GM18867 (cell line): ENCODE measurements around the gene METTL4.

Experiments
- ATAC-seq: cut with Tn5 transposase; IDR thresholded peaks from one replicate; pipeline ENCODE4 v1.9.1; 2021; ENCODE audit warnings: mild to moderate bottlenecking, moderate library complexity; ENCODE audit not compliant: unreplicated experiment

The METTL4 gene, protein sequence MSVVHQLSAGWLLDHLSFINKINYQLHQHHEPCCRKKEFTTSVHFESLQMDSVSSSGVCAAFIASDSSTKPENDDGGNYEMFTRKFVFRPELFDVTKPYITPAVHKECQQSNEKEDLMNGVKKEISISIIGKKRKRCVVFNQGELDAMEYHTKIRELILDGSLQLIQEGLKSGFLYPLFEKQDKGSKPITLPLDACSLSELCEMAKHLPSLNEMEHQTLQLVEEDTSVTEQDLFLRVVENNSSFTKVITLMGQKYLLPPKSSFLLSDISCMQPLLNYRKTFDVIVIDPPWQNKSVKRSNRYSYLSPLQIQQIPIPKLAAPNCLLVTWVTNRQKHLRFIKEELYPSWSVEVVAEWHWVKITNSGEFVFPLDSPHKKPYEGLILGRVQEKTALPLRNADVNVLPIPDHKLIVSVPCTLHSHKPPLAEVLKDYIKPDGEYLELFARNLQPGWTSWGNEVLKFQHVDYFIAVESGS

DNA sequence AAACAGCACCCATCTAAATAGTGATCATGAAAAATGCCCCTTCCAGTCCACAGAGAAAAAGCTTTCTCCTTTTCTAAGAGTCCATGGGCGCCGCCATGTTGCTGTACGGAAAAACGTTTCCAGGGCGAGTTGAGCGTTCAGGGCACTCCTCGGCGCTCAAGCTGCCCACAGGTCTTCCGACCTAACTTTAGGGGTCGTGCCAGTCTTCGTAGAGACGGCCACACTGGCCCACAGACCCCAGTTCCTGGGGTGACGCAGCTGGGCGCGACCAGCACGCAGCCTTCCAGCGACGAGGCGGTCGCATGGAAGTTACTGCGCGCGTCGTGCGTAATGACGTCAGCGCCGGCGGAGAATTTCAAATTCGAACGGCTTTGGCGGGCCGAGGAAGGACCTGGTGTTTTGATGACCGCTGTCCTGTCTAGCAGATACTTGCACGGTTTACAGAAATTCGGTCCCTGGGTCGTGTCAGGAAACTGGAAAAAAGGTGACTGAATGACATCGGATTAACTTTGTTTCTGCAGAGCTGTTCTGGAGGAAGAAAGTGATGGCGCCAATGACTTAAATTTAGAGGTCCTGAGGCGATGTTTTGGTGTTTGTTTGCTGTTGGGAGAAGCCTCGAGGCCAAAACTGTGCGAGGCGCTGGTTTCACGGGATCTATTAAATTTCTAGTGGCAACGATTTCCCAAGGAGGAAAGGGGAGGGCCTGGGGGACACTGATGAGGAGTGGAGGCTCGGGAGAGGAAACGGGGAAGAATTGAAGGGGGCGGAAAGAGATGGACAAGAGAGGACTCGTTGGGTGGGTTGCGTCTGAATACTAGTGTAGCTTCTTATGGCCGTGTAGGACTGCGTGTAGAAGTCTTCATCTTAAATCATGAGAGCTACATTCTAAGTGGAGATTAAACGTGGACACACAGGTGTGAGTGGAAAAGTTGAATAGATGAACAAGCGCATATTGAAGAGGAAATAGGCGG lies at the start of gene METTL4, which contains the start of gene NDC80:
TSS of gene METTL4 (minus strand) at position 306 of the 971 bp plus-strand sequence. CDS start 4,289 bp downstream, outside the sequence.
TSS of gene NDC80 (plus strand) at position 358 of the 971 bp plus-strand sequence. CDS start 1,429 bp downstream, outside the sequence.
- peak; percentile 73 for ATAC-seq

DNA sequence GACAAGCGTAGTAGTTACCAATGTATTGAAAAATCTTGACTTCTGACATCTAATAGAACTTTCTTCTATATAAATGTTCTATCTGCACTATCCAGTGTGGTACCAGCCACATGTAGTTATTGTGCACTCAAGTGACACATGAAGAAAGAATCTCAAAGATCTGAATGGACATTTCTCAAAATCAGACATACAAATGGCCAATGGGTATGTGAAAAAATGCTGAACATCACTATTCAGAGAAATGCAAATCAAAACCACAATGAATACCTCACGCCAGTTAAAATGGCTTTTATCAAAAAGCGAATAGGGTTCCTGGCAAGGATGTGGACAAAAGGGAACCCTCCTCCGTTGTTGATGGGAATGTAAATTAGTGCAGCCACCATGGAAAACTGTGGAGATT lies 46.7 kb upstream of the METTL4 start:
- ATAC-seq, result no peak

DNA sequence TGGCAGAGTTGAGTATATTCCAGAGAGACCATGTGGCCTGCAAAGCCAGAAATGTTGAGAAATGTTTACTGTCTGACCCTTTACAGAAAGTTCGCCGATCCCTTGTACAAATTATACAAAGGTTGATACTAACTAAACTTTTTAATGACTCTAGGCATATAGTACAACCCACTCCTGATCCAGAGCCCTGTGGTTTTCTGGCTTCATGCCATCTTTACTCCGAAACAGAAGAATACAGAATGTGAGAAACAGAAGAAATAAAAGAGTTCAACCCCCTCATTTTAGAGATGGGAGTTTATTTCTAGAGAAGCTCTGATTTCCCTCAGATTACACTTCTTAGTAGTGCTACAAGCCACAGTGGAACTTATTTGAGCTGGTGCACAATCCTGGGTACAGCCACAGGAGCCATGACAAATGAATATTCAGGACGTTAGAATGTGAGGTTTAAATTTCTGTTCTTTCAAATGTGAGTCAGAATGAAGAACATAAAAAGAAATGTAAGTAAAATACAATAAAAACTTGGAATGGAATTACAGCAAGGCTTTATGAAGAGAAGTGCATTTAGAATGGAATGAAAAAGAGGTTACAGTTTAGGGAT lies 46.2 kb upstream of the METTL4 start:
- ATAC-seq, result no peak

DNA sequence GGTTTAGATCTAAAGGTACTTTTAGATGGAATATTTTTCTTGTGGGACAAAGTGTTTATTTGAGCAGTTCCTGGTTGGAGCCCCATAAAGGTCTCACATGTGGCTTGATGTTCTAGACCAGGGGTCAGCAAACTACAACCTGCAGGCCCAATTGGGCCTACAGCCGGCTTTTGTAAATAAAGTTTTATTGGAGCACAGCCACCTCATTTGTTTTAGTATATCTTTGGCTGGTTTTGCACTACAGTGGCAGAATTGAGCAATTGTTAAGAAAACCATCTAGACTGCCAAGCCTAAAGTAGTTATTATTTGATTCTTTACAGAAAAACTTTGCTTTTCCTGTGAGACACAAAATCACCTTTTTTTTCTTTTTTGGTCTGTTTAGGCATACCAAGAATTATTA lies 41.7 kb upstream of the METTL4 start:
- no peak for ATAC-seq

DNA sequence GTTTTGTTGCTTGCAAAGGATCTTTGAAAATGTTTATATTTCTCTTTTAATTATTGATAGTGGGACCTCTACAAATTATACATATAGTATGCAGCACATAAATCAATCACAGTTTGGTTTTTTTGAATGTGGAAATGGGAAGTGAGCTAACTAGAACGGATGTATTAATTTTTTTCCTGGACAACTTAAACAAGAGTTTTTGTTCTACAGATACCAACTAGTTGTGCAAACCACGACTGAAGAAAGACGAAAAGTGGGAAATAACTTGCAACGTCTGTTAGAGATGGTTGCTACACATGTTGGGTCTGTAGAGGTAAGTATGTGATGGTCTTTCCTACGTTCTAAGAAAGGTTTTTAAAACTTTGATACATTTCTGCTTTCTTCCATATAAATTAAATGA lies 39.2 kb upstream of the METTL4 start:
- ATAC-seq, result no peak

DNA sequence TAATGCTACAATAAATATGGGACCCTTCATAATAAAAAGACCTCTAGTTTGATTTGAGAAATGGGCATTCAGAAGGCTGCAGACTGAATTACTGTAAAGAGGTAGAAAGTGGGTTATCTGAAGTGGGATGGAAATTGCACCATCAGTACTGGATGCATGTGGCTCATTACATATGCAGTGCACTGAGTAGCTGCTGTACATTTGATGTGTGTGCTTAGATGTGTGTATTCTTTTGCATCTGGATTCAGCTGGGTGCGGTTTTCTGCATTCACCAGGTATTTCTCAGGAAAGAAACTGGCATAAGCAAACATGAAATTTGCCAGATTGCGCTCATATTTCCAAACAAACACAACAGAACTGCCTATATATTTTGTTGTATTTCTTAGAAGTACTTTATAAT lies 38.3 kb upstream of the METTL4 start:
- ATAC-seq, result no peak

DNA sequence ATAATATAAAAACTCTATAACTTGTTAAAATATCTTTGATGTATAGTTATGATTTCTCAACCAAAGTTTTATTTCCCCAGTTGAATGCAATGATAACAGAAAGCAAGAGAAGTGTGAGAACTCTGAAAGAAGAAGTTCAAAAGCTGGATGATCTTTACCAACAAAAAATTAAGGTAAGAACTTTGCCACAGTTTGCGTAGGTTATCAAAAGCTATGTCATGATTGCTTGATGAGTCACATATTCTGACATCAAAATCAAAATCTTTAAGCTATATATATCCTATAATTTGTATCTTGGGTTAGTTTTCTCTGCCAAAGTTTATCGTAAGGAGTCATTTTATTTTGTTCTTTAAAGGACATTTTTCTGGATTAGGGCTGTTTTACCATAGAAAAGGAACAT lies 35.0 kb upstream of the METTL4 start:
- no peak for ATAC-seq

DNA sequence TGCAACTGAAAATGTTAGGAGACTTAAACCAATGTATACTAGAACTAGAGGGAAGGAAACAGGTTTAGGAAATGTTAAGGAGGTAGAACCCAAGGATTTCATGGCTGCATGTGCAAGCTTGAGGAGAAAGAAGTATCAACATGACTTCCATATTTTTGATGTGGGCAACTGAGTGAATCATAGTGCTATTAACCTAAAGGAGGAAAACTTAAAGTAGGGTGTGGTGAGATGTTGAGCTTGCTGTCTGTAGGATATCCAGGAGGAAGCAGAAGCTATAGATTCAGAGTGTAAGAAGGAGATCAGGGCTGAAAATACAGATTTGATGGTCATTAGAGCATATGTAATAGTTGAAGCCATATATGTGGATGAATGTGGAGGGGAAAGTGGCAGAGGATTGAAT lies 31.5 kb upstream of the METTL4 start:
- no peak for ATAC-seq

DNA sequence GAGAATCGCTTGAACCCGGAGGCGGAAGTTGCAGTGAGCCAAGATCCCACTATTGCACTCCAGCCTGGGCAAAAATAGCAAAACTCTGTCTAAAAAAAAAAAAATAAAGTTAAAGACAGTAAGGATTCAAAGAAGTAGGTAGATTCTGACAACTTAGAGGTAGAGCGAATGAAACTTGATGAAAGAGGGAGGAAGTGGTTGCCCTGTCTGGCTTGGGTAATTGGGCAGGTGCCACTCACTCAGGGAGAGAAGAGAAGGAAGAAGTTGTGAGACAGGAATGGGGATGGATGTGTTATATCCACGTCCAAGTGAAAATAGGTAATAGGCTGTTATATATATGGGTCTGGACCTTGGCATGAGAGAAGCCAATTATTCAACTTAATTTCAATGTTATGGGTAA lies 26.3 kb upstream of the METTL4 start:
- no peak for ATAC-seq

DNA sequence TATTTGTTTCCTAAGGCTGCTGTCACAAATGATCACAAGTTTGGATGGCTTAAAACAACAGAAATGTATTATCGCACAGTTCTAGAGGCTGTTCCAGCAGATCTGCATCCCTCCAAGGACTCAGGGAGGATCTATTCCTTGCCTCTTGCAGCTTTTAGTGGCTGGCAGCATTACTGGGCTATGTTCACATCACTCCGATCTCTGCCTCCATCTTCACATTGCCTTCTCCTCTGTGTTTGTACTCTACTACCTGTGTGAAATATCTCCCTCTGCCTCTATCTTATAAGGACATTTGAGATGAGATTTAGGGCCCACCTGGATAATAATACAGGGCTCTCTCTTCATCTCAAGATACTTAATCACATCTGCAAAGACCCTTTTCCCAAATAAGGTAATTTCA lies 19.0 kb upstream of the METTL4 start:
- ATAC-seq, result no peak

DNA sequence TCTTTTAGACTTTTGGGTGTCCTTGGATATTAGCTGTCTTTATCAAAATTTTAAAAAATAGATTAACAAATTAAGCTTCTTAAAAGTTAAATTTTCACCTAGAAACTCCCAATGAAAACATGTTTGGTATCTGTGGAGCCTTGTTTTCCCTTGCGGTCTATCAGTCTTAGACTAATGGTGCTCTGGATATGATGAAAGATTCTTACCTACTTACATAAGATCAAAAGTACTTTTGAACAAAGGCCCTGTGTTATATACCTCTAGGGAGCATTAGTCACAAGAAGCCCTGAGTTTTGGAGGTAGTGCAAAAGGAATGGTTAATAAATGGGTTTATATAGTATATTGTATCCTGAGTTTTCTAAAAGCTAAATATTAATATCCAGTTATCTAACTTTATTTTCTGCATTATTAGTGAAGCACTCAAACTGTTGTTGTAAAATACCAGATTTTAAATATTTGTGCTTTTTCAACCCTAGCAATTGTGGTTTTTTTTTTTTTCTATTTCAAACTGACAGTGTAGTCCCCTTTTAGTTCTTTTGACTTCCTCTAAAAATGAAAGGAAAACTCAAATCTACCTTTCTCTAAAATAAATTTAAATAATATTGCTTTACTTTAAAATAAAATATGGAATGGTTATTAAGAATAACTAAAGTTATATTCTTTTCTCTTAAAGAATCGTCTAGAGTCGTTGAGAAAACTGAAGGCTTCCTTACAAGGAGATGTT lies 18.2 kb upstream of the METTL4 start:
- no peak for ATAC-seq

DNA sequence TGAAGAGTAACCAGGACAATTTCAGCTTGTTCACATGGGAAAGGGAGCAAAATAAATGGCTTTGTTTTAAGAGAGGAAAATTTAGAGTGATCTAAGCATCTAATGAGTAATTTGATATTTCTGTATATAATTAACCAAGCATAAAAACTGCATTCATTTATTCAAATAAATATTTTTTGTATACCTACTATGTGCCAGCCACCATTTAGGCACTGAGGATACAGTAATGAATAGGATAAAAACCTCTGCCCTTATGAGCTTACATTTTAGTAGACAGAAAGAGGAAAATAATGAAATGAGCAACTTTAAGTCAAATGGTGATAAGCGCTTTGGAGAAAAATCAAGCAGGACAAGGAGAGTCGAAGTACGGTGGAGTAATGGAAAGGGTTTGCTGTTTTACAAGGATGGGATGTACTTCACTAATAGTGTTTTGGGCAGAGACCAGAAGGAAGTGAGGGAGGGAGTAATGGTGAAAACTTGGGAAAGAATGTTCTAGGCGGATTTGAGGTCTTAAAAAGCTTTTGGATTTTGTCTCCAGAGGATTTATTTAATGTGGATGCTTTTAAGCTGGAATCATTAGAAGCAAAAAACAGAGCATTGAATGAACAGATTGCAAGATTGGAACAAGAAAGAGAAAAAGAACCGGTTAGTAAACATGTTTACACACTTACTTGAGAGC lies 17.5 kb upstream of the METTL4 start:
- no peak for ATAC-seq

DNA sequence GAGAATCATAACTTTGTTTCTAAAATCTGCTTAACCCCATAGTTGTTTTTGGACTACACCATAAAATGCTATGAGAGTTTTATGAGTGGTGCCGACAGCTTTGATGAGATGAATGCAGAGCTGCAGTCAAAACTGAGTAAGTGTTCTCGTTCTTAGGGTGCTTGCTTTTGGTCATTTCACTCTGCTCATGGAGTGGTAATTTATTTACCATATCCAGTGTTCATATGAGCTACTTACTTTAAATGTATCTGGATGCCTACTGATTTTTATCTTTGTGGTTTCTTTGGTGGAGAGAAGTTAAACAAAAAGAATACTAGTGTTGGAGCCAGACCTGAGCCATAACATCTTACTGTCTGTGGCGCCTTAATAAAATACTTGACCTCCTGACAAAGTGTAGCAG lies 16.5 kb upstream of the METTL4 start:
- ATAC-seq, result no peak

DNA sequence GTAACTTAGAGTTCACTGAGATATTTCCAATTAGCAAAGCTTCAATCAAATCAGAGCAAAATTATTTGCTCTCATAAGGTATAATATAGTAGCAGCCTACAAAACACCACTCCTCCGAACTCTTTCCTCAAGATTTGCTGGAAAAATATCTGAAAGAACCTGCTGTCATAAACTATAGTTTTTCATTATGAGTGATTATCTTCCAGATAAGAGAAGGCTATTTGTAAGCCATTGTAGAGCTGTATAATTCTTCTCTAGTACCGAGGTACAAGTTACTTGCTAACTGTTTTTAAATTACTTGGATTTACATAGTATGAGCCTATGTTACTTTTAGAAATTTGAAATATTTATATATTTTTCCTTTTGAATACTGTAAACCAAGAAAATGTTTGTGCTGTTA lies 2.1 kb upstream of the METTL4 start:
- ATAC-seq, result no peak

DNA sequence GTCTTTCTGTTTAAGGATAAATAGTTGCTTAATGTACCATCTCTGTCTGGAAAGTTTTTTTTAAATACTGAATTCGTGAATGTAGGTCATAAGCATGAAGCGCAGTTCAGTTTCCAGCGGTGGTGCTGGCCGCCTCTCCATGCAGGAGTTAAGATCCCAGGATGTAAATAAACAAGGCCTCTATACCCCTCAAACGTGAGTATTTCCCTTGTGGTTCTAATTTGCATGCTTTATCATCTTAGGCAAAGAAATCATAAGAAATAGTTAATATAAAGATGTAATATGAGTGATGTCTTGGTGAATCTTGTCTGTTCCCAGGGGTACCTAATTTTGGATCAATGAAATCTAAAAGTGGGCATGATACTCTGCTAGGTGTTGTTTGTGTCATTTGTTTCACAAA lies 1.6 kb upstream of the METTL4 start:
- ATAC-seq, result no peak

DNA sequence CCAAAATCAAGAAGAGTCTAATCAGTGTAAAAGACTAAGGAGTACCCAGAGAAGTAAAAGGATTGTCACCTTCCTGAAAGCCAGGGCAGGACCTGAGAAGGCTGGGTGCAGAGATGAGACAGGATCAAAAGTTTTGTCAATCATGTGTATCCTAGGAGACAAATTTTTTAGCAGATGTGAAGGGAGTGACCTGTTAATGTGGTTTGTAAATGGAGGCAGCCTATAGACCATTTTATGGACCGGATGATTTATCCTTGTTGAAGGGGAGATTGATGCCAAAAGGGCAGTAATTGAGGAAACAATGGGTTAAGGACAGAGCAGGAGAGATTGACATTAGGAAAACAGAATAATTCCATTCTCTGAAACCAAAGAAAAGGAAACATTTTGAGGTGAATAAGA lies 865 bp upstream of the METTL4 start:
- ATAC-seq, result peak; percentile 18

DNA sequence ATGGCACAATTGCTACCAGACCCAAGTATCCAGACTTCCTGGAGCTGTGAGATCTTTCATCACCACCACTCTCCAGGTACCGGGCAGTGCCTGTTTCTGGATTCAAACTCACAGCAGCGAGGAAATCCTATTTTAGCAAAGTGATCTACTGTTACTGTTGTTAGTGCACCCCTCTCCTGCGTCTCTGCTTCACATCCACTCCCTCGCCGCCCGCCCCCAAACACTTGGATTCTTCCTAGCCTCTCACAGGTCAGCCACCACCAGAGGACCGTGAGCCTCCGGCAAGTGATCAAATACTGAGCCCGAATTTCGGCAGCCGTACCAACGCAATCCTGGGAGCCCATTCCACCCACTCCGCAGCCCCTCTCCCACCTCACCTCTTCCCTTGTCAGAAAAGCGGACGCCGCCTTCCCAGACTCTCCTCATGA lies 519 bp downstream of the METTL4 start:
- ATAC-seq, result peak; percentile 47

DNA sequence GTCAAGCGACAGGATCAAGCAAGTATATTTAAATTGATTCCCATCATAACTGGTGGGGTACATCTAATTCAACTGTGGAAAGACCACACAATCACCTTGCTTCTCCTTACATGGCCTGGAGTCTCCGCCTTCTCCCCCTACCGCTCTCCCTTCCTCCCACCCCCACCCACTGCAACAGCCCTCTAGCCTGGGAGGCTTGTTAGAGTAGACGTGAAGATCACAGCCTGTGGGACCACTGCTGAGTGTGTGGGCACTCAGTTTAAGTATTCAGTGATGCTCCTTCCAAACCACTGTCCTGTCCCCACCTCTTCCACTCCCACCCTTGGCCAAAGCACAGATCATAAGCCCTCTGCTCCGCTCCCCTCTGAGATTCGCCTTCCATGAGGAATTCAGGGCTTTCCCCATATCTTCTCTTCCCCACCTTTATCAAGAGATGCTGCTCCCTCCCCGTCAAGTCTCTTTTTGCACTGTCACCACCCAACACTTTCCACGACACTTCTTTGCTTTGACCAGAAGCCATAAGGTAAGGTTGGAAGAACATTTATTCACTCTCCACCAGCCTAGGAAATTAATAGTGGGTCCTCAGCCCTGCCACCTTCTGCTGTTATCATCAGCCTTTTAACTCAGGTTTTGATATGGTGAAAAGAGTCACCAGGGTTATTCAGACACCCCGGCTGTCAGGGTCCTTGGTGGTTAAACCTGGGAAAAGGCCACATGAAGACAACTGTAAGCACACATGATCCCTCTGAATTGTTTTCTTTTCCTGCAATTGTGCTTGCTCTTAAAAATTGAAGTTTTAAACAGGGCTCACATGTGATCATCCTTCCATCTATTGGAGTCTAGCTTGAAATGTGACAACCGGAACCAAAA lies 1.7 kb downstream of the METTL4 start:
- no peak for ATAC-seq

DNA sequence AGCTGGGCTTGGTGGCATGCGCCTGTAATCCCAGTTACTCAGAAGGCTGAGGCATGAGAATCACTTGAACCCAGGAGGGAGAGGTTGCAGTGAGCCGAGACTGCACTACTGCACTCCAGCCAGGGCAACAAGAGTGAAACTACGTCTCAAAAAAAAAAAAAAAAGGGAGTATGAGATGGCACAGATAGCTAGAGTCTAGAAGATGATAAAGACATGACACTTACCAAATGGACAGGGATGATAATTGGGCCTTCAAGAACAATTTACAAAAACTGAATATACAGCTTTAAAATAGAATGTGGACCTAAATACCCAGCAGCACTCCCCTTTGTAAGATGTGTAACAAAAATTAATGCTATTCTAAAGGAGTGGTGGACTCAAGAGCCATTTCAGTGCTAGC lies 2.7 kb downstream of the METTL4 start:
- ATAC-seq, result no peak
